Measurements from ENCODE around the gene POTEJ.
"Not testable (repeated sequence)": the region's sequence is repeated elsewhere in the genome, so short reads cannot be mapped to it uniquely, and the experiment has no call there.

POTEJ gene

GRCh38 chr2:130601648-130602302, 9.5 kb upstream of the POTEJ start:
- not testable (repeated sequence) for DNase-seq (ENCODE audit: extremely low read depth in 1 of 2, low read depth in 1 of 2)

- not testable (repeated sequence) for DNase-seq (ENCODE audit: extremely low read depth in 1 of 2, low read depth in 1 of 2)
These were observed 2.8 kb upstream of the POTEJ start for GRCh38 chr2:130608276-130609001.

GRCh38 chr2:130609002-130609920, 2.0 kb upstream of the POTEJ start:
- not testable (repeated sequence) for DNase-seq (ENCODE audit: extremely low read depth in 1 of 2, low read depth in 1 of 2)

GRCh38 chr2:130610486-130610885, 754 bp upstream of the POTEJ start:
- not testable (repeated sequence) for DNase-seq (ENCODE audit: extremely low read depth in 1 of 2, low read depth in 1 of 2)

- not testable (repeated sequence) for DNase-seq (ENCODE audit: extremely low read depth in 1 of 2, low read depth in 1 of 2)
These were observed 17.7 kb downstream of the POTEJ start for GRCh38 chr2:130628784-130629475.

GRCh38 chr2:130638973-130639372, 27.7 kb downstream of the POTEJ start:
- DNase-seq (ENCODE audit: extremely low read depth in 1 of 2, low read depth in 1 of 2), result not testable (repeated sequence)

GRCh38 chr2:130641688-130642087, 30.4 kb downstream of the POTEJ start:
- DNase-seq (ENCODE audit: extremely low read depth in 1 of 2, low read depth in 1 of 2), result not testable (repeated sequence)

- not testable (repeated sequence) for DNase-seq (ENCODE audit: extremely low read depth in 1 of 2, low read depth in 1 of 2)
These were observed 38.0 kb downstream of the POTEJ start for GRCh38 chr2:130649285-130649684.

GRCh38 chr2:130664506-130664905, 53.3 kb downstream of the POTEJ start:
- not testable (repeated sequence) for DNase-seq (ENCODE audit: extremely low read depth in 1 of 2, low read depth in 1 of 2)

- DNase-seq (ENCODE audit: extremely low read depth in 1 of 2, low read depth in 1 of 2), result not testable (repeated sequence)
These were observed 54.4 kb downstream of the POTEJ start for GRCh38 chr2:130665596-130665995.

- DNase-seq (ENCODE audit: extremely low read depth in 1 of 2, low read depth in 1 of 2), result not testable (repeated sequence)
These were observed 56.3 kb downstream of the POTEJ start for GRCh38 chr2:130667516-130667915.

- not testable (repeated sequence) for DNase-seq (ENCODE audit: extremely low read depth in 1 of 2, low read depth in 1 of 2)
These were observed 58.9 kb downstream of the POTEJ start for GRCh38 chr2:130670026-130670745.

- DNase-seq (ENCODE audit: extremely low read depth in 1 of 2, low read depth in 1 of 2), result not testable (repeated sequence)
These were observed 81.0 kb downstream of the POTEJ start for GRCh38 chr2:130692041-130692770.

- DNase-seq (ENCODE audit: extremely low read depth in 1 of 2, low read depth in 1 of 2), result peak in 1 of 2 donors; percentile 4
These were observed 82.2 kb downstream of the POTEJ start for GRCh38 chr2:130693474-130693873.

GRCh38 chr2:130703250-130703649, 92.0 kb downstream of the POTEJ start:
- not testable (repeated sequence) for DNase-seq (ENCODE audit: extremely low read depth in 1 of 2, low read depth in 1 of 2)
